Body of pancreas (tissue), 4 donors: ENCODE results near the gene LRCH1. TPM values are rescaled to one million over a fixed set of nuclear protein-coding genes. Genes with fewer than 3 reads are reported as not detected.

Experiments used
- ATAC-seq: fragments of 150-250 bp; one replicate; pipeline ENCODE4 v1.9.1; 2016
- DNase-seq, 4 donors: peaks; one replicate each; pipeline ENCODE4 v3.0.0-alpha.2; 2019
- H3K27ac ChIP-seq, 4 donors: fragments of 200-600 bp; sonication (generic); 1 replicate in 3 of 4; 2 replicates in 1 of 4; pipeline versions ENCODE4 v1.5.1 to v1.6.1; 2016 to 2019; ENCODE audit warnings: mild to moderate bottlenecking in 1 of 4, mixed read lengths in 1 of 4, moderate library complexity in 1 of 4
- H3K27me3 ChIP-seq, 2 donors: fragments of 200-600 bp; sonication (generic); one replicate each; pipeline ENCODE4 v1.6.0; 2016; ENCODE audit warnings: mild to moderate bottlenecking in 1 of 2
- H3K36me3 ChIP-seq, 2 donors: fragments of 200-600 bp; sonication (generic); replicated peaks in 1 of 2; 2 replicates each; pipeline ENCODE4 v1.5.1; 2016; ENCODE audit warnings: low read depth in 2 of 2; ENCODE audit not compliant: insufficient read depth in 1 of 2
- H3K4me1 ChIP-seq: fragments of 200-600 bp; sonication (generic); one replicate; pipeline ENCODE4 v1.6.0; 2016
- H3K4me3 ChIP-seq, 2 donors: fragments of 200-600 bp; sonication (generic); 1 replicate in 1 of 2; 2 replicates in 1 of 2; pipeline ENCODE4 v1.5.1; 2016 to 2019
- H3K9me3 ChIP-seq, 3 donors: fragments of 200-600 bp; sonication (generic); 1 replicate in 2 of 3; 2 replicates in 1 of 3; pipeline ENCODE4 v1.5.1; 2016
- CTCF ChIP-seq, 7 experiments: fragments of 450-650 bp in 4 of 7; fragments of 200-600 bp in 3 of 7; sonication (generic) in 3 of 7; IDR thresholded peaks; one replicate each; pipeline ENCODE4 v1.5.1; 2016 to 2019; ENCODE audit warnings: antibody characterized with exemption in 7 of 7
- POLR2A ChIP-seq, 3 donors: fragments of 450-650 bp; IDR thresholded peaks; one replicate each; pipeline ENCODE4 v1.6.1; 2016; ENCODE audit warnings: antibody characterized with exemption in 3 of 3, mild to moderate bottlenecking in 2 of 3
- WGBS, 2 donors: methylation state at CpG; one replicate each; pipeline ENCODE4 v1.1.5; 2017; 5-methylcytosine and 5-hydroxymethylcytosine counted together
- intact Hi-C: fragments of 100-400 bp; cut with DNase I; formaldehyde crosslinking; loops from one replicate; pipeline ENCODE4 v1.15.1; 2023
- total RNA-seq, 2 donors: library from RNA; depleted of rRNA; stranded (reverse); fragments of >200 nt; gene quantifications; one replicate each; pipeline ENCODE4 v1.1.0, GENCODE V29; 2016

The LRCH1 gene
- total RNA-seq, 2 donors from 2014 or later = 7.3 to 8.6 TPM

GRCh38 chr13:46663206-46664037 is 110.5 kb downstream of the LRCH1 start:
- Histone ChIP-seq H3K9me3 (no peaks in the 10 kb centered on the region), H3K4me1 (peaks cover 68% of the 10 kb centered on the region), H3K27me3 (no peaks in the 10 kb centered on the region), H3K36me3 (no peaks in the 10 kb centered on the region), H3K4me3 (no peak overlapping the region), H3K27ac (peak overlapping the region in 2 of 4 donors; percentile 2 to 47)
- no peak for ATAC-seq
- intact Hi-C loops = no loop called here
- DNase-seq = no peak
- no peak for TF ChIP-seq POLR2A (IDR thresholded peaks at IDR 0.05)
- WGBS, 2 donors = 51 to 61% methylated on average over 3 of the region's 3 CpGs

- no peaks in the 10 kb centered on the region for H3K9me3 ChIP-seq
- TF ChIP-seq POLR2A (IDR thresholded peaks at IDR 0.05) (no peak), CTCF (IDR thresholded peaks at IDR 0.05) (no peak)
- no peak overlapping the region for H3K4me3 ChIP-seq
- no peak overlapping the region for H3K27ac ChIP-seq
- DNase-seq (no peak), ATAC-seq (no peak)
- peaks cover 67% of the 10 kb centered on the region for H3K4me1 ChIP-seq
- H3K36me3 ChIP-seq = no peaks in the 10 kb centered on the region
- no peaks in the 10 kb centered on the region for H3K27me3 ChIP-seq
- intact Hi-C loops = no loop called here
- WGBS, 2 donors = 94 to 96% methylated on average over 3 of the region's 3 CpGs
Observed at GRCh38 chr13:46664195-46664594, 111.2 kb downstream of the LRCH1 start.

GRCh38 chr13:46665248-46665632 is 112.3 kb downstream of the LRCH1 start:
- Histone ChIP-seq H3K27ac (peak overlapping the region in 2 of 4 donors; percentile 52 to 56), H3K4me3 (no peak overlapping the region), H3K36me3 (no peaks in the 10 kb centered on the region), H3K9me3 (no peaks in the 10 kb centered on the region), H3K27me3 (no peaks in the 10 kb centered on the region), H3K4me1 (peaks cover 57% of the 10 kb centered on the region)
- DNase-seq (no peak), ATAC-seq (no peak)
- intact Hi-C loops = no loop called here
- no peak for TF ChIP-seq CTCF (IDR thresholded peaks at IDR 0.05)
- TF ChIP-seq POLR2A (IDR thresholded peaks at IDR 0.05) = no peak

GRCh38 chr13:46665633-46666482 is 112.9 kb downstream of the LRCH1 start:
- intact Hi-C loops = no loop called here
- ATAC-seq = no peak
- Histone ChIP-seq H3K4me3 (no peak overlapping the region), H3K27me3 (no peaks in the 10 kb centered on the region), H3K36me3 (no peaks in the 10 kb centered on the region), H3K4me1 (peaks cover 50% of the 10 kb centered on the region), H3K9me3 (no peaks in the 10 kb centered on the region), H3K27ac (peak overlapping the region in 2 of 4 donors; percentile 52 to 56)
- DNase-seq = no peak
- 27 to 34% methylated on average over 7 of the region's 7 CpGs for WGBS, 2 donors
- TF ChIP-seq CTCF (IDR thresholded peaks at IDR 0.05) (no peak), POLR2A (IDR thresholded peaks at IDR 0.05) (no peak)

GRCh38 chr13:46666727-46667456 is 113.9 kb downstream of the LRCH1 start:
- Histone ChIP-seq H3K9me3 (no peaks in the 10 kb centered on the region), H3K36me3 (no peaks in the 10 kb centered on the region), H3K4me1 (peaks cover 40% of the 10 kb centered on the region), H3K27me3 (no peaks in the 10 kb centered on the region), H3K27ac (peak overlapping the region in 2 of 4 donors; percentile 11 to 56), H3K4me3 (no peak overlapping the region)
- ATAC-seq = peak; percentile 54
- 38 to 52% methylated on average over 3 of the region's 3 CpGs for WGBS, 2 donors
- no peak for TF ChIP-seq POLR2A (IDR thresholded peaks at IDR 0.05)
- TF ChIP-seq CTCF (IDR thresholded peaks at IDR 0.05) = no peak
- DNase-seq = peak in 1 of 4 donors; percentile 23
- intact Hi-C loops = no loop called here
